GM18498 (cell line): ENCODE measurements around the gene C2orf76.

ENCODE experiments used
- ATAC-seq: cut with Tn5 transposase; IDR thresholded peaks from one replicate; pipeline ENCODE4 v1.9.1; 2021; ENCODE audit warnings: mild to moderate bottlenecking, moderate library complexity; ENCODE audit not compliant: unreplicated experiment

C2orf76 gene

GRCh38 chr2:119338826-119339561 is 27.6 kb downstream of the C2orf76 start:
- peak; percentile 99 for ATAC-seq

GRCh38 chr2:119338272-119338671 is 28.4 kb downstream of the C2orf76 start:
- ATAC-seq: no peak

- no peak for ATAC-seq
Observed at GRCh38 chr2:119337749-119338148, 28.9 kb downstream of the C2orf76 start.

- ATAC-seq: no peak
Observed at GRCh38 chr2:119333833-119334232, 32.8 kb downstream of the C2orf76 start.

- no peak for ATAC-seq
Observed at GRCh38 chr2:119333360-119333759, 33.3 kb downstream of the C2orf76 start.

- no peak for ATAC-seq
Observed at GRCh38 chr2:119332953-119333352, 33.7 kb downstream of the C2orf76 start.

- ATAC-seq: no peak
Observed at GRCh38 chr2:119327431-119327830, 39.2 kb downstream of the C2orf76 start.

GRCh38 chr2:119326938-119327337 is 39.7 kb downstream of the C2orf76 start:
- no peak for ATAC-seq

- no peak for ATAC-seq
Observed at GRCh38 chr2:119324685-119325270, 41.9 kb downstream of the C2orf76 start.

GRCh38 chr2:119323459-119323858 is 43.2 kb downstream of the C2orf76 start:
- ATAC-seq: no peak

GRCh38 chr2:119319593-119319992 is 47.0 kb downstream of the C2orf76 start:
- no peak for ATAC-seq

- no peak for ATAC-seq
Observed at GRCh38 chr2:119317554-119317953, 49.1 kb downstream of the C2orf76 start.

- no peak for ATAC-seq
Observed at GRCh38 chr2:119316066-119316465, 50.6 kb downstream of the C2orf76 start.

GRCh38 chr2:119315241-119315925 is 51.3 kb downstream of the C2orf76 start:
- no peak for ATAC-seq

- no peak for ATAC-seq
Observed at GRCh38 chr2:119311831-119312230, 54.8 kb downstream of the C2orf76 start.

GRCh38 chr2:119311371-119311770 is 55.3 kb downstream of the C2orf76 start:
- no peak for ATAC-seq

- ATAC-seq: no peak
Observed at GRCh38 chr2:119308793-119309330, 57.8 kb downstream of the C2orf76 start.

- no peak for ATAC-seq
Observed at GRCh38 chr2:119307419-119308140, 59.1 kb downstream of the C2orf76 start.

- ATAC-seq: no peak
Observed at GRCh38 chr2:119306196-119306590, 60.4 kb downstream of the C2orf76 start.

GRCh38 chr2:119305497-119306195 is 61.0 kb downstream of the C2orf76 start:
- no peak for ATAC-seq

- ATAC-seq: no peak
Observed at GRCh38 chr2:119304847-119305246, 61.8 kb downstream of the C2orf76 start.
